Body of pancreas (tissue), 4 donors: Measurements from ENCODE around the gene PACRG. TPM values are rescaled to one million over a fixed set of nuclear protein-coding genes. Genes with fewer than 3 reads are reported as not detected.

Experiments
- ATAC-seq: fragments of 150-250 bp; one replicate; pipeline ENCODE4 v1.9.1; 2016
- DNase-seq, 4 donors: peaks; one replicate each; pipeline ENCODE4 v3.0.0-alpha.2; 2019
- H3K27ac ChIP-seq, 4 donors: fragments of 200-600 bp; sonication (generic); 1 replicate in 3 of 4; 2 replicates in 1 of 4; pipeline versions ENCODE4 v1.5.1 to v1.6.1; 2016 to 2019; ENCODE audit warnings: mild to moderate bottlenecking in 1 of 4, mixed read lengths in 1 of 4, moderate library complexity in 1 of 4
- H3K27me3 ChIP-seq, 2 donors: fragments of 200-600 bp; sonication (generic); one replicate each; pipeline ENCODE4 v1.6.0; 2016; ENCODE audit warnings: mild to moderate bottlenecking in 1 of 2
- H3K36me3 ChIP-seq, 2 donors: fragments of 200-600 bp; sonication (generic); replicated peaks in 1 of 2; 2 replicates each; pipeline ENCODE4 v1.5.1; 2016; ENCODE audit warnings: low read depth in 2 of 2; ENCODE audit not compliant: insufficient read depth in 1 of 2
- H3K4me1 ChIP-seq: fragments of 200-600 bp; sonication (generic); one replicate; pipeline ENCODE4 v1.6.0; 2016
- H3K4me3 ChIP-seq, 2 donors: fragments of 200-600 bp; sonication (generic); 1 replicate in 1 of 2; 2 replicates in 1 of 2; pipeline ENCODE4 v1.5.1; 2016 to 2019
- H3K9me3 ChIP-seq, 3 donors: fragments of 200-600 bp; sonication (generic); 1 replicate in 2 of 3; 2 replicates in 1 of 3; pipeline ENCODE4 v1.5.1; 2016
- CTCF ChIP-seq, 7 experiments: fragments of 450-650 bp in 4 of 7; fragments of 200-600 bp in 3 of 7; sonication (generic) in 3 of 7; IDR thresholded peaks; one replicate each; pipeline ENCODE4 v1.5.1; 2016 to 2019; ENCODE audit warnings: antibody characterized with exemption in 7 of 7
- POLR2A ChIP-seq, 3 donors: fragments of 450-650 bp; IDR thresholded peaks; one replicate each; pipeline ENCODE4 v1.6.1; 2016; ENCODE audit warnings: antibody characterized with exemption in 3 of 3, mild to moderate bottlenecking in 2 of 3
- WGBS, 2 donors: methylation state at CpG; one replicate each; pipeline ENCODE4 v1.1.5; 2017; 5-methylcytosine and 5-hydroxymethylcytosine counted together
- intact Hi-C: fragments of 100-400 bp; cut with DNase I; formaldehyde crosslinking; loops from one replicate; pipeline ENCODE4 v1.15.1; 2023
- total RNA-seq, 2 donors: library from RNA; depleted of rRNA; stranded (reverse); fragments of >200 nt; gene quantifications; one replicate each; pipeline ENCODE4 v1.1.0, GENCODE V29; 2016

The PACRG gene
- total RNA-seq, 2 donors from 2014 or later = 7.8 to 10.9 TPM

GRCh38 chr6:162864911-162865310, 137.1 kb downstream of the PACRG start:
- Histone ChIP-seq H3K36me3 (no peaks in the 10 kb centered on the region), H3K4me1 (no peaks in the 10 kb centered on the region), H3K9me3 (no peaks in the 10 kb centered on the region), H3K4me3 (no peak overlapping the region), H3K27ac (no peak overlapping the region), H3K27me3 (no peaks in the 10 kb centered on the region)
- ATAC-seq = no peak
- TF ChIP-seq CTCF (IDR thresholded peaks at IDR 0.05) (no peak), POLR2A (IDR thresholded peaks at IDR 0.05) (no peak)
- intact Hi-C loops = no loop called here
- WGBS, 2 donors = 68 to 74% methylated on average over 5 of the region's 5 CpGs
- DNase-seq = no peak

GRCh38 chr6:162866656-162867055, 138.9 kb downstream of the PACRG start:
- TF ChIP-seq POLR2A (IDR thresholded peaks at IDR 0.05) = no peak
- TF ChIP-seq CTCF (IDR thresholded peaks at IDR 0.05) = no peak
- Histone ChIP-seq H3K4me1 (no peaks in the 10 kb centered on the region), H3K27ac (no peak overlapping the region), H3K36me3 (no peaks in the 10 kb centered on the region), H3K4me3 (no peak overlapping the region), H3K27me3 (no peaks in the 10 kb centered on the region), H3K9me3 (no peaks in the 10 kb centered on the region)
- ATAC-seq (no peak), DNase-seq (no peak)
- WGBS, 2 donors = 19 to 54% methylated on average over 1 of the region's 1 CpG
- intact Hi-C loops = no loop called here

DNA sequence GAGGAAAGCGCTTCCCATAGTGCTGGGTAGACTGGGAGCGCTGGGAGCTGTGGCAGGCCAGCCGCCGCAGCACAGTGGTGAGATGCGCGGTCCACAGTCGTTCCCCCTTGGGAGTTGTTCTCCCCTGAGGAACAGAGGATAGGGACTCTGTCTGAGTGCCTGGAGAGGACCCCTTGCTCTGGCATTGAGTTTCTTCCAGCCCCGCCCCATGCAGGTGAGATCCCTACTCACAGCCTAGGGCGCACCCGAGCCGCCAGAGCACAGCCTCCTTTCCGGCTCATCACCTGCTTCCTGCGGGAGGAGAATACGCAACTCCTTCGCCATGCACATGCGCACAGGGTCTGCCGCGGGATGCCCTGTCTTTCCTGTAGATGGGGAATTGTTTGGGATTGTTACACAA, 140.6 kb downstream of the PACRG start:
- no peaks in the 10 kb centered on the region for H3K27me3 ChIP-seq
- DNase-seq (no peak), ATAC-seq (no peak)
- H3K36me3 ChIP-seq = no peaks in the 10 kb centered on the region
- WGBS, 2 donors = 92 to 97% methylated on average over 18 of the region's 18 CpGs
- intact Hi-C loops = no loop called here
- H3K27ac ChIP-seq = no peak overlapping the region
- H3K4me1 ChIP-seq = no peaks in the 10 kb centered on the region
- TF ChIP-seq POLR2A (IDR thresholded peaks at IDR 0.05) = no peak
- no peak for TF ChIP-seq CTCF (IDR thresholded peaks at IDR 0.05)
- no peak overlapping the region for H3K4me3 ChIP-seq
- H3K9me3 ChIP-seq = no peaks in the 10 kb centered on the region

DNA sequence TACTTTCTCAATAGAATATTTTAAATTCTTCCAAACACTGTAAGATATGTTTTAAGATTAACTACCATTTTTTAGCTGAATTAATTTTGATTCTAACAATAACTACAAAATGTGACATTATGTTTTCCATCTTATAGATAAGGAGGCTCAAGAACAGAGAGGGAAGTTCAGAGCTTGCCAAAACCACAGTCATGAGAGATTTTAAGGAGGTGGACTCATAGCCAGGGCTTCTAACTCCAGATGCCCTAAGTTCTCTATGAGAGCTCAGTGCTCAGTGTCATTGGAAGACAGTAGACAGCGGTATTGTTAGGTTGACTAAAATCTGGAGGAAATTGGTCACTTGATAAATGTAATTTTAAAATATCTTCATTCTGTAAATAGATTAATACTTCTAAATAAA, 144.2 kb downstream of the PACRG start:
- intact Hi-C loops = no loop called here
- Histone ChIP-seq H3K4me1 (no peaks in the 10 kb centered on the region), H3K9me3 (no peaks in the 10 kb centered on the region), H3K36me3 (no peaks in the 10 kb centered on the region), H3K4me3 (no peak overlapping the region), H3K27me3 (no peaks in the 10 kb centered on the region), H3K27ac (no peak overlapping the region)
- ATAC-seq = no peak
- 86 to 100% methylated on average over 1 of the region's 1 CpG for WGBS, 2 donors
- no peak for DNase-seq
- TF ChIP-seq POLR2A (IDR thresholded peaks at IDR 0.05) (no peak), CTCF (IDR thresholded peaks at IDR 0.05) (no peak)

- WGBS, 2 donors = 83 to 88% methylated on average over 2 of the region's 2 CpGs
Observed at GRCh38 chr6:162873537-162873936, 145.8 kb downstream of the PACRG start.

More at GRCh38 chr6:162873537-162873936, 145.8 kb downstream of the PACRG start:
- Histone ChIP-seq H3K4me3 (no peak overlapping the region), H3K27ac (no peak overlapping the region), H3K36me3 (no peaks in the 10 kb centered on the region), H3K27me3 (no peaks in the 10 kb centered on the region), H3K4me1 (no peaks in the 10 kb centered on the region), H3K9me3 (peaks cover 0 to 2% (median 0%) of the 10 kb centered on the region in 3 donors)
- TF ChIP-seq POLR2A (IDR thresholded peaks at IDR 0.05) (no peak), CTCF (IDR thresholded peaks at IDR 0.05) (no peak)
- ATAC-seq = no peak
- DNase-seq = no peak
- intact Hi-C loops = no loop called here
